Lung (tissue), 12 donors: ENCODE measurements around the gene DLK2. TPM values are rescaled to one million over a fixed set of nuclear protein-coding genes. Genes with fewer than 3 reads are reported as not detected.

Experiments used
- ATAC-seq: fragments of 200-7000 bp; cut with Tn5 transposase; one replicate; pipeline ENCODE4 v1.9.1; 2020; ENCODE audit warnings: moderate number of reproducible peaks; ENCODE audit not compliant: insufficient read depth, low FRiP score
- DNase-seq, 3 donors: peaks; one replicate each; pipeline ENCODE4 v3.0.0-alpha.2; 2013 to 2017
- H3K27ac ChIP-seq, 2 donors: one replicate each; pipeline ENCODE4 v1.5.1; 2013; ENCODE audit warnings: mild to moderate bottlenecking in 2 of 2, moderate library complexity in 2 of 2, control low read depth in 1 of 2, inconsistent platforms in 1 of 2, low read depth in 1 of 2, low read length in 1 of 2
- H3K27me3 ChIP-seq, 3 donors: one replicate each; pipeline ENCODE4 v1.5.1; 2013; ENCODE audit warnings: low read length in 2 of 3; ENCODE audit not compliant: control insufficient read depth in 3 of 3, insufficient read depth in 3 of 3
- H3K36me3 ChIP-seq, 4 donors: one replicate each; pipeline ENCODE4 v1.5.1; 2013; ENCODE audit warnings: low read length in 4 of 4, mild to moderate bottlenecking in 1 of 4, moderate library complexity in 1 of 4; ENCODE audit not compliant: control insufficient read depth in 4 of 4, insufficient read depth in 4 of 4
- H3K4me1 ChIP-seq, 5 donors: one replicate each; pipeline ENCODE4 v1.5.1; 2013; ENCODE audit warnings: low read length in 5 of 5, mild to moderate bottlenecking in 2 of 5, moderate library complexity in 1 of 5; ENCODE audit not compliant: control insufficient read depth in 5 of 5, insufficient read depth in 5 of 5
- H3K4me3 ChIP-seq: one replicate; pipeline ENCODE4 v1.5.1; 2013; ENCODE audit warnings: mild to moderate bottlenecking, control low read depth, moderate library complexity
- H3K9ac ChIP-seq, 2 donors: one replicate each; pipeline ENCODE4 v1.5.1; 2013; ENCODE audit warnings: low read length in 2 of 2, control low read depth in 1 of 2; ENCODE audit not compliant: insufficient read depth in 1 of 2
- H3K9me3 ChIP-seq, 4 donors: one replicate each; pipeline ENCODE4 v1.5.1; 2013; ENCODE audit warnings: low read length in 3 of 4, mild to moderate bottlenecking in 1 of 4, moderate library complexity in 1 of 4; ENCODE audit not compliant: control insufficient read depth in 4 of 4, insufficient read depth in 3 of 4
- WGBS, 2 donors: extraction: QIAGEN DNeasy Blood & Tissue Kit; methylation state at CpG; one replicate each; pipeline ENCODE4 v1.1.7; 2013; 5-methylcytosine and 5-hydroxymethylcytosine counted together
- polyA plus RNA-seq, 2 donors: library from polyadenylated mRNA; stranded (reverse); fragments of 200-250 nt; gene quantifications; one replicate each; pipeline ENCODE4 v1.2.1, GENCODE V29; 2013
- total RNA-seq, 2 donors: library from RNA; depleted of rRNA in 1 of 2; stranded (reverse); fragments of >200 nt in 1 of 2; gene quantifications; one replicate each; pipeline ENCODE4 v1.2.1, GENCODE V29; 2014 to 2021
- TF ChIP-seq, protein P1 (sequence below): IDR thresholded peaks from 2 replicates; pipeline ENCODE4 v1.5.1; 2012; ENCODE audit warnings: mild to moderate bottlenecking; ENCODE audit errors: control extremely low read depth, extremely low read depth
- donor health status: control.
- donor health status: control.
- donor health status: Bipolar disorder and iron deficiency.
- donor health status: healthy.
- donor health status: DM: yes; HTN: yes; CAD: no.

The DLK2 gene
- total and polyA plus RNA-seq, 4 donors = 1.1 to 2.6 (median 1.3) TPM

DNA sequence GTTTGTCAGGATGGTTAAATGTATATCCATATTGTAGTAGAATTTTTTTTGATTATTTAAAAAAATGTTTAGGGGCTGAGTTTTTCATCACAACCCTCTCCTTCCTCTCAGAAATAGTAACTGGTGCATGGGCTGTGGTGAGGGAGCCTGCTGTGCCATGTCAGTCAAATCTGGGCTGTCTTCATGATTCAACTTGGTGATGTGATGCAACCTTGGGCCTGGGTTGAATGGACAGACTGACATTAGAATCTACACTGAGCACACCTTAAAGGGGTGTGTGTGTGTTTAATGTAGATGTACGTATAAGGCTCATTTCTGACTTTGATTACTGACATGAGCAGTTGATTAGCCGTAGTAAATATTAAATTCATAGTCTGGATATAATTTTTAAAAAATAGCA lies 25.7 kb upstream of the DLK2 start:
- ATAC-seq (no peak), DNase-seq (no peak)
- Histone ChIP-seq H3K27me3 (no peaks in the 10 kb centered on the region), H3K4me1 (peaks cover 7 to 17% (median 10%) of the 10 kb centered on the region in 5 donors), H3K9me3 (no peaks in the 10 kb centered on the region), H3K27ac (no peak overlapping the region), H3K36me3 (peaks cover 0 to 2% (median under 1%) of the 10 kb centered on the region in 4 donors), H3K9ac (no peak overlapping the region), H3K4me3 (no peak overlapping the region)
- WGBS, 2 donors = 89 to 91% methylated on average over 2 of the region's 2 CpGs
- TF ChIP-seq, protein P1, sequence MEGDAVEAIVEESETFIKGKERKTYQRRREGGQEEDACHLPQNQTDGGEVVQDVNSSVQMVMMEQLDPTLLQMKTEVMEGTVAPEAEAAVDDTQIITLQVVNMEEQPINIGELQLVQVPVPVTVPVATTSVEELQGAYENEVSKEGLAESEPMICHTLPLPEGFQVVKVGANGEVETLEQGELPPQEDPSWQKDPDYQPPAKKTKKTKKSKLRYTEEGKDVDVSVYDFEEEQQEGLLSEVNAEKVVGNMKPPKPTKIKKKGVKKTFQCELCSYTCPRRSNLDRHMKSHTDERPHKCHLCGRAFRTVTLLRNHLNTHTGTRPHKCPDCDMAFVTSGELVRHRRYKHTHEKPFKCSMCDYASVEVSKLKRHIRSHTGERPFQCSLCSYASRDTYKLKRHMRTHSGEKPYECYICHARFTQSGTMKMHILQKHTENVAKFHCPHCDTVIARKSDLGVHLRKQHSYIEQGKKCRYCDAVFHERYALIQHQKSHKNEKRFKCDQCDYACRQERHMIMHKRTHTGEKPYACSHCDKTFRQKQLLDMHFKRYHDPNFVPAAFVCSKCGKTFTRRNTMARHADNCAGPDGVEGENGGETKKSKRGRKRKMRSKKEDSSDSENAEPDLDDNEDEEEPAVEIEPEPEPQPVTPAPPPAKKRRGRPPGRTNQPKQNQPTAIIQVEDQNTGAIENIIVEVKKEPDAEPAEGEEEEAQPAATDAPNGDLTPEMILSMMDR = no peak

DNA sequence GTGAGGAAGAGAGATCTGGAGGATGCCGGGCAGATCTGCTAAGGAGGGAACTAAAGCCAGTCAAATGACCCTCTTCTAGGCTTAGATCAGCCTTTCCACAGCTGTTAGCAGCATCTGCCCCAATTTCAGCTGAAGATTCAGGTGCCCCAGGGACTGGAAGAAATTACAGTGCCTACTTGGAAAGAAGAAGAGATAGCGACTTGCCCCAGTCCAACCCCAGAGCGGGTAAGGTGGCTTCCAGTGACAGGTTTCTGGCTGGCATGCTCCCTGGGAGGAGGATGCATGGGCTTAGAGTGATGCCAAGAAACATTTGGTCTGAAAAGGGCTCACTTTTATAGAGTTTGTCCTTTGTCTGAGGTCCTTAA lies 22.6 kb upstream of the DLK2 start:
- peak overlapping the region; percentile 66 to 91 for H3K9ac ChIP-seq
- H3K27me3 ChIP-seq = no peaks in the 10 kb centered on the region
- TF ChIP-seq, protein P1 = no peak
- DNase-seq (no peak), ATAC-seq (no peak)
- peak overlapping the region in 1 of 2 donors; percentile 69 for H3K27ac ChIP-seq
- peak overlapping the region; percentile 68 for H3K4me3 ChIP-seq
- 18 to 20% methylated on average over 3 of the region's 3 CpGs for WGBS, 2 donors
- no peaks in the 10 kb centered on the region for H3K9me3 ChIP-seq
- peaks cover 7 to 17% (median 10%) of the 10 kb centered on the region in 5 donors for H3K4me1 ChIP-seq
- H3K36me3 ChIP-seq = peaks cover 0 to 2% (median under 1%) of the 10 kb centered on the region in 4 donors

DNA sequence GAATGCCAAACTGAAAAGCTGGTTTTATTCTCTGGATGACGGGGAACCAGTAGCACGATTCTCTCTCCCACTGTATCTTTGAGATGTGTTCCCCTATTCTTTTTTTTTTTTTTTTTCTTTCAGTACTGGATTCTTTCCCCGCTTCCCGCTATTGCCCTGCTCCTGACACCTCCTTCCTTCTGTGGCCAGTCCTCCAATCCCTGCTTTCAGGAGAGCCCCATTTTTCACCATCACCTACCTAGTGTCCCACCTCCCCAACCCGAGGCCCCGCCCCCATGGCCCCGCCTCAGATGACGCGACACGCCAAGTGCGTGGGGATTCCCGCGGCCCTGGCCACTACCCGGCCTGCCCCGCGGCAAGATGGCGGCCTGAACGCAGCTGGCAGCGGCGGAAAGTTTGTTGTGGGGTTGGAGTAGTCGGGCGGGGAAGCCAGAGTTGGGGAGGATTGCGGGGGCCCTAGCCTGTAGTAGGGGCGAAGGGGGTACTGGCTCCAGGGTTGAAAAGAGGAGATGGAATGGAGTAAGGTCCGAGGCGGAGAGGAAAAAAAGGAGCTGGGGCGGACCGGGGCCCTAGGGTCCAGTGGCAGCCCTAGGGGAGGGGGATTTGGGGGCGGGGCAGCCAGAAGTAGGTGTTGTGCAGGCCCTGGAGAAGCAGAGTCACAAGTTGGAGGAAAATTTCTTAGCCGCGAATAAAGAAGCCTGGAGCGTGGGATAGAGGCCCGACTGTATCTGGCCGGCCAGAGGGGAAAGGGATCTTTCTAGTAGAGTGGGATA lies 22.1 kb upstream of the DLK2 start, which contains the start of gene TJAP1:
TJAP1 (plus strand) TSS at position 336 of the 773 bp plus-strand sequence. CDS start 21,432 bp downstream, outside the sequence.
- peak; percentile 100 for ATAC-seq
- Histone ChIP-seq H3K9ac (peak within 1 kb of the TSS; percentile 66 to 91), H3K4me3 (peak within 1 kb of the TSS; percentile 68), H3K4me1 (peaks cover 7 to 17% (median 10%) of the 10 kb centered on the region in 5 donors), H3K27ac (peak within 1 kb of the TSS; percentile 52 to 69), H3K36me3 (peaks cover 0 to 2% (median under 1%) of the 10 kb centered on the region in 4 donors), H3K9me3 (no peaks in the 10 kb centered on the region), H3K27me3 (no peaks in the 10 kb centered on the region)
- DNase-seq = peak; percentile 92 to 96 (median 93)
- 1% methylated on average over 34 of the region's 34 CpGs for WGBS, 2 donors
- TF ChIP-seq, protein P1 = no peak
